H1 (cell line): ENCODE results near the gene QRICH2.

Source experiments
- EP300 ChIP-seq, 2 experiments: IDR thresholded peaks; 1 replicate in 1 of 2; 2 replicates in 1 of 2; pipeline ENCODE4 v1.6.1; 2011 to 2012; ENCODE audit warnings: low read depth in 2 of 2, low read length in 2 of 2, mild to moderate bottlenecking in 2 of 2, borderline replicate concordance in 1 of 2, inconsistent platforms in 1 of 2, moderate library complexity in 1 of 2
- EZH2 ChIP-seq: fragments of 200-600 bp; sonication (generic); IDR thresholded peaks from 2 replicates; pipeline ENCODE4 v1.7.1; 2012; ENCODE audit warnings: low read depth, mild to moderate bottlenecking, moderate library complexity, low read length, inconsistent platforms; ENCODE audit not compliant: severe bottlenecking
- JUN ChIP-seq: IDR thresholded peaks from 2 replicates; pipeline ENCODE4 v1.6.1; 2011; ENCODE audit warnings: low read depth, mild to moderate bottlenecking, improper control_type of control experiment, low read length
- POLR2A ChIP-seq, 2 experiments: IDR thresholded peaks; 1 replicate in 1 of 2; 2 replicates in 1 of 2; pipeline ENCODE4 v1.6.1; 2011; ENCODE audit warnings: low read depth in 2 of 2, low read length in 2 of 2, mild to moderate bottlenecking in 2 of 2; ENCODE audit errors: control extremely low read depth in 1 of 2
- RAD21 ChIP-seq, 2 experiments: IDR thresholded peaks in 1 of 2; conservative IDR thresholded peaks in 1 of 2; 2 replicates each; pipeline ENCODE4 v1.6.1; 2011; ENCODE audit warnings: low read depth in 2 of 2, low read length in 2 of 2, improper control_type of control experiment in 1 of 2, inconsistent platforms in 1 of 2, mild to moderate bottlenecking in 1 of 2, moderate library complexity in 1 of 2
- SIRT6 ChIP-seq: IDR thresholded peaks from one replicate; pipeline ENCODE4 v1.7.1; 2012; ENCODE audit warnings: low read length, inconsistent platforms
- SP1 ChIP-seq: IDR thresholded peaks from 2 replicates; pipeline ENCODE4 v1.6.1; 2011; ENCODE audit warnings: low read depth, low read length
- SRF ChIP-seq: IDR thresholded peaks from 2 replicates; pipeline ENCODE4 v1.6.1; 2011; ENCODE audit warnings: mild to moderate bottlenecking, low read depth, low read length, moderate library complexity
- TBP ChIP-seq: IDR thresholded peaks from 2 replicates; pipeline ENCODE4 v1.6.1; 2011; ENCODE audit warnings: low read depth, low read length, improper control_type of control experiment
- TF ChIP-seq, protein P1 (sequence below), 3 experiments: IDR thresholded peaks; 1 replicate in 2 of 3; 2 replicates in 1 of 3; pipeline versions ENCODE4 v1.5.1 to v1.6.1; 2011; ENCODE audit warnings: low read length in 3 of 3, mild to moderate bottlenecking in 3 of 3, inconsistent platforms in 2 of 3, low read depth in 1 of 3, moderate library complexity in 1 of 3; ENCODE audit not compliant: insufficient read depth in 1 of 3; ENCODE audit errors: control extremely low read depth in 1 of 3

DNA sequence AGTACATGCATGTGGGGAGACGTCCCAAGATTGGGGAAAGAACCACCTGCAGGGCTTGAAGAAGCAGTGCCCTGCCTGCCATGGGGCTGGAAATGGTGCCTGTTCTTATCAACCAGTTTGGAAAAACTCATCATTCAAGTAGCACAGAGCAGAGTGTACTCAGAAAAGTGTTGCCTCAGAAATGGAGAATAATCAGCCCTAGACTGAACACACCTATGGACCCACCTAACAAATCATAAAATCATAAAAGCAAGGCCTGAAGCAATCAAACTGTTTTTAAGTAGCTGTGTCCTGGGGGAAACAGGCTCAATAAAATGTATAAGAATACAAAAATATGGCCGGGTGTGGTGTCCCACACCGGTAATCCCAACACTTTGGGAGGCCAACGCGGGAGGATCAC, 11.2 kb downstream of the QRICH2 start:
- TF ChIP-seq, protein P1, sequence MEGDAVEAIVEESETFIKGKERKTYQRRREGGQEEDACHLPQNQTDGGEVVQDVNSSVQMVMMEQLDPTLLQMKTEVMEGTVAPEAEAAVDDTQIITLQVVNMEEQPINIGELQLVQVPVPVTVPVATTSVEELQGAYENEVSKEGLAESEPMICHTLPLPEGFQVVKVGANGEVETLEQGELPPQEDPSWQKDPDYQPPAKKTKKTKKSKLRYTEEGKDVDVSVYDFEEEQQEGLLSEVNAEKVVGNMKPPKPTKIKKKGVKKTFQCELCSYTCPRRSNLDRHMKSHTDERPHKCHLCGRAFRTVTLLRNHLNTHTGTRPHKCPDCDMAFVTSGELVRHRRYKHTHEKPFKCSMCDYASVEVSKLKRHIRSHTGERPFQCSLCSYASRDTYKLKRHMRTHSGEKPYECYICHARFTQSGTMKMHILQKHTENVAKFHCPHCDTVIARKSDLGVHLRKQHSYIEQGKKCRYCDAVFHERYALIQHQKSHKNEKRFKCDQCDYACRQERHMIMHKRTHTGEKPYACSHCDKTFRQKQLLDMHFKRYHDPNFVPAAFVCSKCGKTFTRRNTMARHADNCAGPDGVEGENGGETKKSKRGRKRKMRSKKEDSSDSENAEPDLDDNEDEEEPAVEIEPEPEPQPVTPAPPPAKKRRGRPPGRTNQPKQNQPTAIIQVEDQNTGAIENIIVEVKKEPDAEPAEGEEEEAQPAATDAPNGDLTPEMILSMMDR (IDR thresholded peaks at IDR 0.05; ENCODE audit: control extremely low read depth in 1 of 3, insufficient read depth in 1 of 3, low read depth in 1 of 3, low read length in 3 of 3), result no peak
- no peak for TF ChIP-seq SP1
- no peak for TF ChIP-seq TBP
- TF ChIP-seq EZH2, result no peak
- TF ChIP-seq SRF, result no peak
- TF ChIP-seq POLR2A (IDR thresholded peaks at IDR 0.05; ENCODE audit: control extremely low read depth in 1 of 2, low read depth in 2 of 2, low read length in 2 of 2), result no peak
- no peak for TF ChIP-seq RAD21 (IDR thresholded peaks at IDR 0.05 in 1 of 2, conservative IDR thresholded peaks at IDR 0.05 in 1 of 2; ENCODE audit: low read depth in 2 of 2, low read length in 2 of 2)
- TF ChIP-seq JUN, result no peak
- no peak for TF ChIP-seq SIRT6
- no peak for TF ChIP-seq EP300 (IDR thresholded peaks at IDR 0.05; ENCODE audit: borderline replicate concordance in 1 of 2, low read depth in 2 of 2, low read length in 2 of 2)
